OCI-LY7 (cell line): ENCODE data around the gene MRGPRE. TPM values are rescaled to one million over a fixed set of nuclear protein-coding genes. Genes with fewer than 3 reads are reported as not detected.

Experiments used
- BruUV-seq: library from RNA; stranded (reverse); fragments of 400-500 nt; replicated peaks from 2 replicates; lab custom pipeline; 2021; lab: Mats Ljungman, UMichigan
- CTCF ChIA-PET: fragments of 300-600 bp; sonication (Branson Sonifier 250); formaldehyde crosslinking; loops from one replicate; lab custom pipeline; 2022; ENCODE audit warnings: antibody characterized with exemption; ENCODE audit not compliant: unreplicated experiment; lab: Charles Lee
- POLR2A ChIA-PET: fragments of 300-600 bp; sonication (Branson Sonifier 250); formaldehyde crosslinking; loops from one replicate; lab custom pipeline; 2022; ENCODE audit warnings: antibody characterized with exemption; lab: Charles Lee
- DNase-seq: peaks from one replicate; pipeline ENCODE4 v3.0.0-alpha.2; 2015; ENCODE audit warnings: low spot score
- H2AFZ ChIP-seq: fragments of 200-600 bp; sonication (generic), shearing (Covaris generic); 2 replicates; pipeline ENCODE4 v1.6.1; 2014; ENCODE audit warnings: mild to moderate bottlenecking, antibody characterized with exemption, low read length, moderate library complexity
- H3K27ac ChIP-seq: fragments of 200-600 bp; sonication (generic); 2 replicates; pipeline ENCODE4 v1.5.1; 2014; ENCODE audit warnings: mixed run types, low read depth, mild to moderate bottlenecking, moderate library complexity, low read length, inconsistent platforms; ENCODE audit not compliant: poor library complexity, severe bottlenecking
- H3K36me3 ChIP-seq: fragments of 200-600 bp; sonication (generic); 2 replicates; pipeline ENCODE4 v1.6.1; 2014; ENCODE audit warnings: mild to moderate bottlenecking, antibody characterized with exemption, low read length, moderate library complexity, mixed read lengths; ENCODE audit not compliant: insufficient read depth
- H3K4me1 ChIP-seq: fragments of 200-600 bp; sonication (generic); 2 replicates; pipeline ENCODE4 v1.5.1; 2014; ENCODE audit warnings: mild to moderate bottlenecking, low read length; ENCODE audit not compliant: insufficient read depth, poor library complexity, severe bottlenecking
- H3K4me2 ChIP-seq: fragments of 200-600 bp; sonication (generic); 2 replicates; pipeline ENCODE4 v1.6.1; 2014; ENCODE audit warnings: mild to moderate bottlenecking, low read length
- H3K4me3 ChIP-seq: fragments of 200-600 bp; sonication (generic); 2 replicates; pipeline ENCODE4 v1.5.1; 2014; ENCODE audit warnings: mild to moderate bottlenecking, low read depth, low read length; ENCODE audit not compliant: poor library complexity, severe bottlenecking
- H3K79me2 ChIP-seq: fragments of 200-600 bp; sonication (generic); 2 replicates; pipeline ENCODE4 v1.6.1; 2016; ENCODE audit warnings: low read depth, mild to moderate bottlenecking, low read length, moderate library complexity, mixed read lengths; ENCODE audit not compliant: insufficient read depth
- H3K9me2 ChIP-seq: fragments of 200-600 bp; sonication (generic); 2 replicates; pipeline ENCODE4 v1.6.1; 2016; ENCODE audit warnings: mild to moderate bottlenecking, low read length, mixed read lengths; ENCODE audit not compliant: insufficient read depth
- H3K9me3 ChIP-seq: fragments of 200-600 bp; sonication (generic); 2 replicates; pipeline ENCODE4 v1.6.1; 2014; ENCODE audit warnings: mild to moderate bottlenecking, mixed run types, low read length, mixed read lengths
- H4K20me1 ChIP-seq: fragments of 200-600 bp; sonication (generic); 2 replicates; pipeline ENCODE4 v1.6.1; 2014; ENCODE audit warnings: mild to moderate bottlenecking, antibody characterized with exemption, low read length, moderate library complexity, mixed read lengths; ENCODE audit not compliant: insufficient read depth
- CTCF ChIP-seq: fragments of 200-600 bp; sonication (generic); conservative IDR thresholded peaks from 2 replicates; pipeline ENCODE4 v1.5.1; 2014; ENCODE audit warnings: mild to moderate bottlenecking, antibody characterized with exemption, low read length, moderate library complexity, mixed read lengths
- EZH2phosphoT487 ChIP-seq: fragments of 200-600 bp; sonication (generic); IDR thresholded peaks from 2 replicates; pipeline ENCODE4 v1.6.1; 2018; ENCODE audit warnings: low read depth, borderline replicate concordance, mild to moderate bottlenecking, mixed run types, antibody characterized with exemption, low read length, moderate library complexity, mixed read lengths
- intact Hi-C: fragments of 100-400 bp; cut with micrococcal nuclease; formaldehyde crosslinking; loops from one replicate; pipeline ENCODE4 v1.10.0; 2022; ENCODE audit not compliant: unreplicated experiment
- total RNA-seq, 2 experiments: library from RNA; depleted of rRNA in 1 of 2; stranded (reverse); fragments of >200 nt in 1 of 2; shearing (Covaris generic) in 1 of 2; gene quantifications; 2 replicates each; pipeline ENCODE4 v1.2.3, GENCODE V29; 2014 to 2022

MRGPRE gene
- total RNA-seq, 2 experiments from 2014 or later = not detected

- BruUV-seq = no TSS peak
- Histone ChIP-seq H3K27ac (no peak overlapping the region), H2AFZ (no peak overlapping the region), H3K9me3 (no peaks in the 10 kb centered on the region), H3K79me2 (no peaks in the 10 kb centered on the region), H3K4me3 (no peak overlapping the region), H3K4me2 (no peak overlapping the region), H3K4me1 (no peaks in the 10 kb centered on the region), H3K36me3 (no peaks in the 10 kb centered on the region), H3K9me2 (no peaks in the 10 kb centered on the region), H4K20me1 (no peaks in the 10 kb centered on the region)
- CTCF ChIA-PET = no interaction called here
- intact Hi-C loops = no loop called here
- DNase-seq = no peak
- TF ChIP-seq CTCF (no peak), EZH2phosphoT487 (no peak)
- POLR2A ChIA-PET = no interaction called here
Observed at GRCh38 chr11:3202759-3203158, 29.5 kb downstream of the MRGPRE start.

GRCh38 chr11:3202305-3202704 lies 29.9 kb downstream of the MRGPRE start:
- no peaks in the 10 kb centered on the region for H3K9me2 ChIP-seq
- ChIA-PET CTCF (no interaction called here), POLR2A (no interaction called here)
- H3K4me3 ChIP-seq = no peak overlapping the region
- DNase-seq = no peak
- H3K9me3 ChIP-seq = no peaks in the 10 kb centered on the region
- no peaks in the 10 kb centered on the region for H3K36me3 ChIP-seq
- no peaks in the 10 kb centered on the region for H4K20me1 ChIP-seq
- no peaks in the 10 kb centered on the region for H3K79me2 ChIP-seq
- no peak overlapping the region for H3K4me2 ChIP-seq
- no peaks in the 10 kb centered on the region for H3K4me1 ChIP-seq
- H3K27ac ChIP-seq = no peak overlapping the region
- TF ChIP-seq CTCF (no peak), EZH2phosphoT487 (no peak)
- intact Hi-C loops = no loop called here
- no peak overlapping the region for H2AFZ ChIP-seq
- BruUV-seq = no TSS peak

- no peaks in the 10 kb centered on the region for H3K4me1 ChIP-seq
- H3K27ac ChIP-seq = no peak overlapping the region
- no peak for DNase-seq
- H3K36me3 ChIP-seq = no peaks in the 10 kb centered on the region
- no peaks in the 10 kb centered on the region for H4K20me1 ChIP-seq
- H3K9me2 ChIP-seq = no peaks in the 10 kb centered on the region
- no peak overlapping the region for H2AFZ ChIP-seq
- BruUV-seq = no TSS peak
- H3K79me2 ChIP-seq = no peaks in the 10 kb centered on the region
- CTCF ChIA-PET = no interaction called here
- TF ChIP-seq CTCF (no peak), EZH2phosphoT487 (no peak)
- H3K9me3 ChIP-seq = no peaks in the 10 kb centered on the region
- no peak overlapping the region for H3K4me3 ChIP-seq
- no peak overlapping the region for H3K4me2 ChIP-seq
- POLR2A ChIA-PET = no interaction called here
- intact Hi-C loops = no loop called here
Observed at GRCh38 chr11:3201677-3202181, 30.5 kb downstream of the MRGPRE start.
